Nephron progenitor cell (in vitro differentiated cells): ENCODE results near the gene JMJD8.

Source experiments
- DNase-seq: peaks from one replicate; pipeline ENCODE4 v3.0.0; 2021
- H3K27ac Mint-ChIP-seq: 2 replicates; pipeline ENCODE4 v1.8.0; 2021; ENCODE audit warnings: mild to moderate bottlenecking, moderate library complexity, mixed read lengths
- H3K27me3 Mint-ChIP-seq: 2 replicates; pipeline ENCODE4 v1.8.0; 2021; ENCODE audit warnings: mild to moderate bottlenecking, low read depth, mixed read lengths; ENCODE audit not compliant: poor library complexity
- H3K36me3 Mint-ChIP-seq: 2 replicates; pipeline ENCODE4 v1.8.0; 2021; ENCODE audit warnings: low read depth, mixed read lengths
- H3K4me1 Mint-ChIP-seq: 2 replicates; pipeline ENCODE4 v1.8.0; 2021; ENCODE audit warnings: mixed read lengths
- H3K4me3 Mint-ChIP-seq: 2 replicates; pipeline ENCODE4 v1.8.0; 2021; ENCODE audit warnings: mild to moderate bottlenecking, moderate library complexity, mixed read lengths
- H3K9me3 Mint-ChIP-seq: 2 replicates; pipeline ENCODE4 v1.8.0; 2021; ENCODE audit warnings: mild to moderate bottlenecking, moderate library complexity, mixed read lengths
- TF ChIP-seq, protein P1 (sequence below): fragments of 200-600 bp; sonication (generic); IDR thresholded peaks from 2 replicates; pipeline ENCODE4 v1.5.0; 2021; ENCODE audit warnings: antibody characterized with exemption

Gene JMJD8, protein sequence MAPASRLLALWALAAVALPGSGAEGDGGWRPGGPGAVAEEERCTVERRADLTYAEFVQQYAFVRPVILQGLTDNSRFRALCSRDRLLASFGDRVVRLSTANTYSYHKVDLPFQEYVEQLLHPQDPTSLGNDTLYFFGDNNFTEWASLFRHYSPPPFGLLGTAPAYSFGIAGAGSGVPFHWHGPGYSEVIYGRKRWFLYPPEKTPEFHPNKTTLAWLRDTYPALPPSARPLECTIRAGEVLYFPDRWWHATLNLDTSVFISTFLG

DNA sequence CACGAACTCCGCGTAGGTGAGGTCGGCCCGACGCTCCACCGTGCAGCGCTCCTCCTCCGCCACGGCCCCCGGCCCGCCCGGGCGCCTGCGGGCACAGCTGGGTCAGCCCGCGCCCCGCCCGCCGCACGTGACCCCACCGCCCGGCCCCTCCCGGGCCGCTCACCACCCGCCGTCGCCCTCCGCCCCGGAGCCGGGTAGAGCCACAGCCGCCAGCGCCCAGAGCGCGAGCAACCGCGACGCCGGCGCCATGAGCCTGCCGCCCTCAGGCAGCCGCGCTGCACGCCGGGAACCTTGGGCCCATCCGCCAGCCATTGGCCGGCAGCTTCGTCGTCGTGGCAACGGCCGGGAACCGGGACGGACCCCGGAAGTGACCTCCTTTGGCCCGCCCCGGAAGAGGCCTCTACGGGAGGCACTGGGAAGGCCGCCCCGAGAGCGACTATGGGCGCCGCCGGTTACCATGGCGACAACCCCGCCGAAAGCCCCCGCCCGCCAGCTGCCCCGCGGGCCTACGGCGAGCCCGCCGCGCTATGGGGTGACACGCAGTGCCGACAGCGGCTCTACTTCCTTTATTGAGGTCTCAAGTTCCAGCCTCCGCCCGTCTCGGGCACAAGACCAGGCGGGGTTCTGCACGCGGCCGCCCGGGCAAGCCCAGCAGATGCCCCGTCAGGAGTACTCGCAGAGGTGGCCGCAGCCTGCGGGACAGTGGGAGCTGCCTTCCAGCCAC, at the start of gene JMJD8:
JMJD8 (minus strand) TSS at position 264 of the 724 bp plus-strand sequence; CDS start at position 249, 15 bp downstream.
- TF ChIP-seq, protein P1, sequence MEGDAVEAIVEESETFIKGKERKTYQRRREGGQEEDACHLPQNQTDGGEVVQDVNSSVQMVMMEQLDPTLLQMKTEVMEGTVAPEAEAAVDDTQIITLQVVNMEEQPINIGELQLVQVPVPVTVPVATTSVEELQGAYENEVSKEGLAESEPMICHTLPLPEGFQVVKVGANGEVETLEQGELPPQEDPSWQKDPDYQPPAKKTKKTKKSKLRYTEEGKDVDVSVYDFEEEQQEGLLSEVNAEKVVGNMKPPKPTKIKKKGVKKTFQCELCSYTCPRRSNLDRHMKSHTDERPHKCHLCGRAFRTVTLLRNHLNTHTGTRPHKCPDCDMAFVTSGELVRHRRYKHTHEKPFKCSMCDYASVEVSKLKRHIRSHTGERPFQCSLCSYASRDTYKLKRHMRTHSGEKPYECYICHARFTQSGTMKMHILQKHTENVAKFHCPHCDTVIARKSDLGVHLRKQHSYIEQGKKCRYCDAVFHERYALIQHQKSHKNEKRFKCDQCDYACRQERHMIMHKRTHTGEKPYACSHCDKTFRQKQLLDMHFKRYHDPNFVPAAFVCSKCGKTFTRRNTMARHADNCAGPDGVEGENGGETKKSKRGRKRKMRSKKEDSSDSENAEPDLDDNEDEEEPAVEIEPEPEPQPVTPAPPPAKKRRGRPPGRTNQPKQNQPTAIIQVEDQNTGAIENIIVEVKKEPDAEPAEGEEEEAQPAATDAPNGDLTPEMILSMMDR: no peak
- Mint-ChIP-seq H3K4me3 (peak within 1 kb of the TSS; percentile 78), H3K27ac (peak within 1 kb of the TSS; percentile 54), H3K27me3 (no peaks in the 10 kb centered on the region), H3K9me3 (no peaks in the 10 kb centered on the region), H3K4me1 (peaks cover 44% of the 10 kb centered on the region), H3K36me3 (peaks cover 19% of the 10 kb centered on the region)
- DNase-seq: peak; percentile 97

DNA sequence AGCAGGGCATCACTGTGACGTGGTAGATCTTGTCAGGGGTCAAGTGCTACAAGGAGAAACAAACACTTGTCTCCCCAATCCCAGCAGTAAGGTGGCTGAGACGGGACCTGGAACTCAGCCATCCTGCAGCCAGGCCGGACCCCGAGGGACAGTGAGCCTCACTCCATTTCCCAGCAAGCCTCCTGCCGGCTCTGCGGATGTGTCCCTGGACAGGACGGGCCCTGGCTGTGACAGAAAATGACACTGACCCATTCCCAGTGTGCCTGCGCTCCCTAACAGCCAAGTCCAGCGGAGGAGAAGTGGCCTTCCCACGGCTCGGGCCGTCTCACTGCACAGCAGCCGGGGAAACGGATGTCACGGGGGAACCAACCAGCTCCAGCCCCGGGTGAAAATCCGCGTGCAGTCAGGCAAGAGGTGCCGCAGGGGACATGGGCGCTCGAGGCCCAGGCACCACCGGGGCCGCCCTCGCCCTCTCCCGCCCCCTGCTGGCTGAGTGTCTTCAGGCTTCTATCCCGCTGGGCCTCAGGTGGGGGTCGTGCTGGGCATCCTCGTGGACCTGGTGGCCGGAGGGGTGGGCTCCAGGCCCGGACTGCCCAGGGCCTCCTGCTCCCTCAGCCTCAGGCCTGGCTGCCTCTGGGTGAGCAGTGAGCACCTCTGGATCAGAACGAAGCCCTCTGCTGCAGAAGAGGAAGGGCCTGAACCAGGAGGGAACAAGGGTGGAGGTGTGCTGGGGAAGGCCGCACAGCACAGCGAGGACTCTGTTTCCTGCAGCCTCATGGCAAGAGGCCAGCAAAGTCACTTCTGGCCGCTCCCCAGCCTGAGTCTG, 49.5 kb upstream of the JMJD8 start:
- peaks cover 7% of the 10 kb centered on the region for H3K27me3 Mint-ChIP-seq
- H3K36me3 Mint-ChIP-seq: peaks cover 9% of the 10 kb centered on the region
- no peaks in the 10 kb centered on the region for H3K9me3 Mint-ChIP-seq
- TF ChIP-seq, protein P1: no peak
- DNase-seq: peak; percentile 53
- H3K27ac Mint-ChIP-seq: no peak overlapping the region
- peaks cover 9% of the 10 kb centered on the region for H3K4me1 Mint-ChIP-seq
- no peak overlapping the region for H3K4me3 Mint-ChIP-seq

DNA sequence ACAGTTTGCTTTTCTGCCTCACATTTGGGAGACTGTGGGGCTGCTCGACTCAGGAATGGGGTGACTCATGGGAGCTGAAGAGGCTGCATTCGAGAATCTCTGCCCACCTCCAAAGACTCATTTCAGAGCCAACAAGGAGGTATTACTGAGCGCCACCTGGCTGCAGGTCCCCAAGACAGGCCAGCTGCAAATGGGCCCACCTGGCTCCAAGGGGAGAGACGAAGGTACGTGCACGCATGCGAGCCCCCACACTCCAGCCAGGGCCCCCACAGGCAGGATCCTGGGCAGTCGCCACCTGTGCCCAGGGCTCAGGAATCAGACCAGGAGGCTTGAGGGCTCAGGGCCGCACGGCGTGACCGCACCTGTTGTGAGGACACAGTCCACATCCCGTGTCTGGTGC, 48.8 kb upstream of the JMJD8 start:
- Mint-ChIP-seq H3K36me3 (peaks cover 9% of the 10 kb centered on the region), H3K4me1 (peaks cover 7% of the 10 kb centered on the region), H3K9me3 (no peaks in the 10 kb centered on the region), H3K27ac (no peak overlapping the region), H3K27me3 (peaks cover 7% of the 10 kb centered on the region), H3K4me3 (no peak overlapping the region)
- TF ChIP-seq, protein P1: no peak
- DNase-seq: no peak

DNA sequence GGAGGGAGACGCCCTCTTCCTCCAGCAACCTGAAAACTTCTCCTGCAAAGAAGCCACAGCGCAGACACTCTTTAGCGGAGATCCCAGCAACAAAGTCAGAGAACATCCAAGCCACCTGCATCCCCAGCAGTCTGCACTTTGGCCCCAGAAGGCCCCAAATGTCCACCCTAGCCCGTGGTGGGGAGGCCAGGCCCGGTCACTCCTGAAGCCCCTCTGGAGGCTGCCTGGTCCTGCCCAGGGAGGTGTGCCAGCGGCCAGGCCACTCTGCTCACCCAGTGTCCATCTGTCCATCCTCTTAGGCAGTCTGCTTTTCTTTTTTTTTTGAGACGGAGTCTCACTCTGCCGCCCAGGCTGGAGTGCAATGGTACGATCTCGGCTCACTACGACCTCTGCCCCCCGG, 48.2 kb upstream of the JMJD8 start:
- no peak overlapping the region for H3K4me3 Mint-ChIP-seq
- peaks cover under 1% of the 10 kb centered on the region for H3K4me1 Mint-ChIP-seq
- no peaks in the 10 kb centered on the region for H3K9me3 Mint-ChIP-seq
- no peak for DNase-seq
- no peak overlapping the region for H3K27ac Mint-ChIP-seq
- H3K36me3 Mint-ChIP-seq: peaks cover 5% of the 10 kb centered on the region
- peaks cover 7% of the 10 kb centered on the region for H3K27me3 Mint-ChIP-seq
- TF ChIP-seq, protein P1: no peak

DNA sequence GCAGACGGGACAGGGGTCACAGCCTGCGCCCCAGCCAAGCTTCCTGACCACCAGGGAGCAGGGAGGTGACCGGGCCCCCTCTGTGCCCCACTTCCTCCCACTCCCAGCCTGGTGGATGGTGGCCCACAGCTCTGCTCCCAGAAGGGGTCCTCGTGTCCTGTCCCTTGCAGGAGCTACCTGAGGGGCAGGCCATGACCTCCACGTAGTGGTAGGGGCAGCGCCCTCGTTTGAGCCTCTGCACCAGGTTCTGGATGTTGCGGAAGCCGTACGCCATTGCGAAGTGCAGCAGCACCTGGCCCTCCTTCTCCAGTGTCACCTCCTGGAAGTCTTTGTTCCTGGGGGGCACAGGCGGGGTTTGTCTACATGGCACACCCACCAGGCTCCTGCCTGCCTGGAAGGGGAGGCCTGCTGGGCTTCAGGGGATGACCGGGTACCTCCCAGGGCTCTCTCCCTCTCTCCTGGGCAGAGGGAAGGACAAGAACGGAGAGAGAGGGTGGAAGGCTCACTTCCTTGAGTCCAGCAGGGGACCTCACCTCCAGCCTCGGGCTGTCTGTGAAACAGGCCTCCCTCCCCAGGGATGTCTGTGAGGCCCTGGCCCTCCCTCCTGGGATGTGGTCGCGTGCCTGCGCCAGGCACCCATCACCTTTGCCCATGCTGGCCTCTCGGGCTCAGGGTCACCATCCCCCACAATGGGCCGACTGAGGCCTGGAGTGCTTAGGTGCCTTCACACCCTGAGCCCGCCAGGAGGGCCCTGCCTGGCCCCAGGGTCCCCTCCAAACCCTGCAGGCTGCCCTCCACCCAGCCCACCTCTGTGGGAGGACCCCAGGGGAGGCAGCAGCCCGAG, 46.8 kb upstream of the JMJD8 start:
- Mint-ChIP-seq H3K9me3 (no peaks in the 10 kb centered on the region), H3K36me3 (peaks cover 5% of the 10 kb centered on the region), H3K4me1 (no peaks in the 10 kb centered on the region), H3K4me3 (no peak overlapping the region), H3K27ac (peak overlapping the region; percentile 68), H3K27me3 (peaks cover 14% of the 10 kb centered on the region)
- TF ChIP-seq, protein P1: no peak
- DNase-seq: no peak
